HuH-7.5 (cell line): ENCODE results near the gene RACGAP1.

Experiments used
- DNase-seq: peaks from one replicate; pipeline ENCODE4 v3.0.0; 2011; ENCODE audit warnings: low spot score

RACGAP1 gene

GRCh38 chr12:49985981-49986380, 39.3 kb downstream of the RACGAP1 start:
- DNase-seq, result no peak

GRCh38 chr12:49984476-49985359, 40.6 kb downstream of the RACGAP1 start:
- no peak for DNase-seq

GRCh38 chr12:49983892-49984291, 41.4 kb downstream of the RACGAP1 start:
- no peak for DNase-seq

GRCh38 chr12:49982246-49983087, 42.8 kb downstream of the RACGAP1 start:
- no peak for DNase-seq

- DNase-seq, result no peak
Observed at GRCh38 chr12:49980501-49981349, 44.6 kb downstream of the RACGAP1 start.

- no peak for DNase-seq
Observed at GRCh38 chr12:49979791-49980190, 45.5 kb downstream of the RACGAP1 start.

- no peak for DNase-seq
Observed at GRCh38 chr12:49979016-49979586, 46.2 kb downstream of the RACGAP1 start.

GRCh38 chr12:49978125-49978524, 47.2 kb downstream of the RACGAP1 start:
- no peak for DNase-seq

- DNase-seq, result no peak
Observed at GRCh38 chr12:49976557-49976956, 48.7 kb downstream of the RACGAP1 start.

- no peak for DNase-seq
Observed at GRCh38 chr12:49975318-49975761, 50.0 kb downstream of the RACGAP1 start.

- no peak for DNase-seq
Observed at GRCh38 chr12:49974677-49975317, 50.5 kb downstream of the RACGAP1 start.

GRCh38 chr12:49974231-49974675, 51.0 kb downstream of the RACGAP1 start:
- DNase-seq, result no peak

GRCh38 chr12:49973361-49973830, 51.9 kb downstream of the RACGAP1 start:
- no peak for DNase-seq

- DNase-seq, result no peak
Observed at GRCh38 chr12:49972641-49973360, 52.5 kb downstream of the RACGAP1 start, which contains the start of gene AQP6. Gene AQP6 (plus strand): TSS chr12:49972947. CDS start chr12:49973174, 227 bp downstream.

- no peak for DNase-seq
Observed at GRCh38 chr12:49972129-49972528, 53.2 kb downstream of the RACGAP1 start.

GRCh38 chr12:49971141-49971540, 54.2 kb downstream of the RACGAP1 start:
- DNase-seq, result no peak

- no peak for DNase-seq
Observed at GRCh38 chr12:49970658-49971057, 54.6 kb downstream of the RACGAP1 start.

GRCh38 chr12:49969651-49970429, 55.5 kb downstream of the RACGAP1 start:
- no peak for DNase-seq

GRCh38 chr12:49969027-49969426, 56.3 kb downstream of the RACGAP1 start:
- DNase-seq, result no peak
